Testis (tissue), 2 donors: Measurements from ENCODE around the gene FAM76B.

ENCODE experiments used
- CTCF ChIP-seq, 3 experiments: fragments of 450-650 bp in 2 of 3; fragments of 200-600 bp in 1 of 3; sonication (generic) in 1 of 3; IDR thresholded peaks; one replicate each; pipeline ENCODE4 v1.5.1; 2016 to 2019; ENCODE audit warnings: antibody characterized with exemption in 3 of 3, mild to moderate bottlenecking in 2 of 3, moderate library complexity in 1 of 3
- POLR2A ChIP-seq: fragments of 450-650 bp; IDR thresholded peaks from one replicate; pipeline ENCODE4 v1.6.1; 2017; ENCODE audit warnings: antibody characterized with exemption, mild to moderate bottlenecking, moderate library complexity

- TF ChIP-seq CTCF (IDR thresholded peaks at IDR 0.05): no peak
- no peak for TF ChIP-seq POLR2A
Measured at GRCh38 chr11:95832763-95833162, 43.2 kb upstream of the FAM76B start.
